Stimulated activated CD8-positive, alpha-beta memory T cell treated with anti-CD3 and anti-CD28 coated beads, Interleukin-4, amount 100 ng/mL, for 48 hours (primary cell): ENCODE measurements around the gene TSPAN12.

Source experiments
- DNase-seq: peaks from one replicate; pipeline ENCODE4 v3.0.0-alpha.2; 2020

Gene TSPAN12

GRCh38 chr7:120740348-120740747, 117.6 kb downstream of the TSPAN12 start:
- DNase-seq, result no peak

GRCh38 chr7:120738816-120739215, 119.1 kb downstream of the TSPAN12 start:
- DNase-seq, result no peak
